Lower lobe of right lung (tissue), 2 donors: ENCODE measurements around the gene PIGN. TPM values are rescaled to one million over a fixed set of nuclear protein-coding genes. Genes with fewer than 3 reads are reported as not detected.

ENCODE experiments used
- ATAC-seq, 2 donors: fragments of 200-7000 bp; cut with Tn5 transposase; one replicate each; pipeline ENCODE4 v1.9.1; 2020 to 2022; ENCODE audit warnings: mild to moderate bottlenecking in 2 of 2, moderate library complexity in 2 of 2
- DNase-seq: peaks from one replicate; pipeline ENCODE4 v3.0.0-alpha.2; 2020
- H3K27ac ChIP-seq: fragments of 200-600 bp; one replicate; pipeline ENCODE4 v1.8.0; 2022
- H3K27me3 ChIP-seq: fragments of 200-600 bp; one replicate; pipeline ENCODE4 v1.8.0; 2022; ENCODE audit warnings: low read depth
- H3K36me3 ChIP-seq: fragments of 200-600 bp; one replicate; pipeline ENCODE4 v1.8.0; 2022; ENCODE audit warnings: mild to moderate bottlenecking
- H3K4me1 ChIP-seq: fragments of 200-600 bp; one replicate; pipeline ENCODE4 v1.8.0; 2022
- H3K4me3 ChIP-seq: fragments of 200-600 bp; one replicate; pipeline ENCODE4 v1.8.0; 2022; ENCODE audit warnings: mild to moderate bottlenecking
- H3K9me3 ChIP-seq: fragments of 200-600 bp; one replicate; pipeline ENCODE4 v1.8.0; 2022
- intact Hi-C: fragments of 100-400 bp; cut with DNase I; formaldehyde crosslinking; loops from one replicate; pipeline ENCODE4 v1.11.0; 2022
- total RNA-seq: library from RNA; stranded (reverse); fragmentation: NEBNext Ultra II Directional; extraction: Animal tissue kit (Norgen Biotek cat#: 25700); gene quantifications from one replicate; pipeline ENCODE4 v1.2.1, GENCODE V29; 2021
- TF ChIP-seq, protein P1 (sequence below): fragments of 200-600 bp; IDR thresholded peaks from one replicate; pipeline ENCODE4 v1.8.0; 2022; ENCODE audit warnings: antibody characterized with exemption, mild to moderate bottlenecking
- donor health status: DM: no; HTN: yes; CAD: no; lungs with severe emphysema.

PIGN gene
- total RNA-seq, 1 donor from 2014 or later = 25.9 TPM

DNA sequence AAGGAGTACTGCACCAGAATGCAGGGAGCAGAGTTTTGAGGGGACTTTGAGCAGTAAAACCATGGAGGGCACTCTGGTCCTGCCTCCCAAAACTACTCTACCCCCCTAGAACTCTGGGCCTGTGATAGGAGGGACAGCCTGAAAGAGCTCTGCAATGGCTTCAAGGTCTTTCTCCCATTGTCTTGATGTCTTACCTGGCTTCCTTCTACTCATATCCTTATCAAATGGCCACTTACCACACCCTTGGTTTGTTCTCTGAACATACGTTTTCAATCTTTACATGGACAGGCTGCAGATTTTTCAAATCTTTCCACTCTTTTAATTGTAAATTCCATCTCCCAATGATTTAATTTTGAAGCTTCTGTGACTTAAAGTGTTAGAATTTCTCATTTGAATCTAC is 27.9 kb upstream of the PIGN start:
- Histone ChIP-seq H3K27me3 (no peaks in the 10 kb centered on the region), H3K9me3 (no peaks in the 10 kb centered on the region), H3K4me1 (no peaks in the 10 kb centered on the region), H3K4me3 (no peak overlapping the region), H3K36me3 (peaks cover 29% of the 10 kb centered on the region), H3K27ac (no peak overlapping the region)
- intact Hi-C loops = no loop called here
- no peak for DNase-seq
- ATAC-seq = no peak
- TF ChIP-seq, protein P1, sequence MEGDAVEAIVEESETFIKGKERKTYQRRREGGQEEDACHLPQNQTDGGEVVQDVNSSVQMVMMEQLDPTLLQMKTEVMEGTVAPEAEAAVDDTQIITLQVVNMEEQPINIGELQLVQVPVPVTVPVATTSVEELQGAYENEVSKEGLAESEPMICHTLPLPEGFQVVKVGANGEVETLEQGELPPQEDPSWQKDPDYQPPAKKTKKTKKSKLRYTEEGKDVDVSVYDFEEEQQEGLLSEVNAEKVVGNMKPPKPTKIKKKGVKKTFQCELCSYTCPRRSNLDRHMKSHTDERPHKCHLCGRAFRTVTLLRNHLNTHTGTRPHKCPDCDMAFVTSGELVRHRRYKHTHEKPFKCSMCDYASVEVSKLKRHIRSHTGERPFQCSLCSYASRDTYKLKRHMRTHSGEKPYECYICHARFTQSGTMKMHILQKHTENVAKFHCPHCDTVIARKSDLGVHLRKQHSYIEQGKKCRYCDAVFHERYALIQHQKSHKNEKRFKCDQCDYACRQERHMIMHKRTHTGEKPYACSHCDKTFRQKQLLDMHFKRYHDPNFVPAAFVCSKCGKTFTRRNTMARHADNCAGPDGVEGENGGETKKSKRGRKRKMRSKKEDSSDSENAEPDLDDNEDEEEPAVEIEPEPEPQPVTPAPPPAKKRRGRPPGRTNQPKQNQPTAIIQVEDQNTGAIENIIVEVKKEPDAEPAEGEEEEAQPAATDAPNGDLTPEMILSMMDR = no peak

DNA sequence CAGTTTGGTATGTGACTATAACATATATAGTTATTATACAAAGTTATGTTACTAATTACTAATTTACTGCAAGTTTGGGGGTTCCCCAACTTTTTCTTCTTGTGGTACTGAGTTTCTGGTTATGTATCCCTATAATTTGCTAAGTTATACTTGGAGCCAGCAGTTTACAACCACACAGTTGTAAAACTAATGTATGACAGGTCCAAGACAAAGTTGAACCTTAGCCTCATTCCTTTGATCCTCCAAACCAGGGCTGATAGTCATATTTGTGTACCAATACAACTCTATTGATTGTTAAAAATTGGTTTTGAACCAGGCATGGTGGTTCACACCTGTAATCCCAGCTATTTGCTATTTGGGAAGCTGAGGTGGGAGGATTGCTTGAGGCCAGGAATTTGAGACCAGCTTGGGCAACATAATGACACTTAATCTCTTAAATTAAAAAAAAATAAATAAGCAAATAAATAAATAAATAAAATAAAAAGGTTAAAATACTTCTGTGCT is 24.5 kb upstream of the PIGN start:
- DNase-seq (no peak), ATAC-seq (no peak)
- peaks cover 29% of the 10 kb centered on the region for H3K36me3 ChIP-seq
- TF ChIP-seq, protein P1 = no peak
- no peaks in the 10 kb centered on the region for H3K9me3 ChIP-seq
- H3K4me1 ChIP-seq = no peaks in the 10 kb centered on the region
- no peak overlapping the region for H3K4me3 ChIP-seq
- no peaks in the 10 kb centered on the region for H3K27me3 ChIP-seq
- no peak overlapping the region for H3K27ac ChIP-seq
- intact Hi-C loops = no loop called here

DNA sequence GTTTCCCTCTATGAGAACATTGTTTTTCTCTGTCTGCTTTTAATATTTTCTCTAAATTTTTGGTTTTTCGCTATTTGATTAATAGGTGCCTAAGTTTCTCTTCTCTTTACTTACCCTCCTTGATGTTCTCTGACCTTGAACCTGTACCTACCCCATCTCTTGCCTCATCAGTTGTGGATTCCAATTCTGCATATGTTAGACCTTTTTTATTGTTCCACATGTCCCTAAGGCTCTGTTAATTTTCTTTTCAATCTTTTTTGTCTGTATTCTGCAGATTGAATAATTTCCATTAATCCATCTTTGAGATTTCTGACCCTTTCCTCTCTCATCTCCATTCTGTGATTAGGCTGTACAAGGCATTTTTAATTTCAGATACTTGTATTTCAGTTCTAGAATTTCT is 23.3 kb upstream of the PIGN start:
- TF ChIP-seq, protein P1 = no peak
- H3K36me3 ChIP-seq = peaks cover 29% of the 10 kb centered on the region
- ATAC-seq (no peak), DNase-seq (no peak)
- no peaks in the 10 kb centered on the region for H3K4me1 ChIP-seq
- no peaks in the 10 kb centered on the region for H3K27me3 ChIP-seq
- intact Hi-C loops = no loop called here
- H3K9me3 ChIP-seq = no peaks in the 10 kb centered on the region
- H3K4me3 ChIP-seq = no peak overlapping the region
- H3K27ac ChIP-seq = no peak overlapping the region

DNA sequence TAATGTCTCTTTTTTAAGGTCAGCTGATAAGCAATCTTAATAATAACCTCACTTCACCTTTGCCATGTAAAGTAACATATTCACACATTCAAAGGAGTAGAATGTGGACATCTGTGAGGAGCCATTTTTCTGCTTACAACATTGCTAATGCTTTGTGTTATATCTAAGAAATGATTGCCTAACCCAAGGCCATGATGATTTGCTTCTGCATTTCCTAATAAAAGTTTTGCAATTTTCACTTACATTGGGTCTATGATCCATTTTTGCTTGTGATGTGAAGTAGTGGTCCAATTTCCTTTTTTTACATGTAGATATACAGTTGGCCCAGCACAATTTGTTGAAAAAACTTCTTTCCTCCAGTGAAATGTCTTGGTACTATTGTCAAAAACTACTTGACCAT is 22.2 kb upstream of the PIGN start:
- peaks cover 21% of the 10 kb centered on the region for H3K36me3 ChIP-seq
- no peaks in the 10 kb centered on the region for H3K27me3 ChIP-seq
- TF ChIP-seq, protein P1 = no peak
- no peak overlapping the region for H3K4me3 ChIP-seq
- DNase-seq = no peak
- intact Hi-C loops = no loop called here
- peak in 1 of 2 donors; percentile 32 for ATAC-seq
- no peaks in the 10 kb centered on the region for H3K9me3 ChIP-seq
- no peaks in the 10 kb centered on the region for H3K4me1 ChIP-seq
- no peak overlapping the region for H3K27ac ChIP-seq

DNA sequence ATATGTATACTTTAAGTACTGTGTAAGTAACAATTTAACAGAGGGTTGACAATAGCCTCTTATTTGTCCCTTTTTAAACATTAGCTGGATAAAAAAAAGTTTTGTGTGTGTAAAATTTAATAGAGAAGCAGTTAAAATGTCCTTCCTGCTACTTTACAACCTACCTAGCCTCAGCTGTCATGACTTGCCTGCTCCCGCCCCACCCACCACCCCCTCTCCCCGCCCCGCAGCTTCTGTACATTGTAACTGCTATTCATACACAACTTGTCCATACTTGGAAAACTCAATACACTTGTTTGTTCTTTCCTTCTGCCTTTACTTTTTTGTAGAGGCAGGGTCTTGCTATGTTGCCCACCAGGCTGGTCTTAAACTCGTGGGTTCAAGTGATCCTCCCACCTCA is 19.7 kb upstream of the PIGN start:
- TF ChIP-seq, protein P1 = no peak
- Histone ChIP-seq H3K36me3 (peaks cover 4% of the 10 kb centered on the region), H3K4me1 (no peaks in the 10 kb centered on the region), H3K27me3 (no peaks in the 10 kb centered on the region), H3K4me3 (no peak overlapping the region), H3K27ac (no peak overlapping the region), H3K9me3 (no peaks in the 10 kb centered on the region)
- ATAC-seq = no peak
- DNase-seq = no peak
- intact Hi-C loops = no loop called here

DNA sequence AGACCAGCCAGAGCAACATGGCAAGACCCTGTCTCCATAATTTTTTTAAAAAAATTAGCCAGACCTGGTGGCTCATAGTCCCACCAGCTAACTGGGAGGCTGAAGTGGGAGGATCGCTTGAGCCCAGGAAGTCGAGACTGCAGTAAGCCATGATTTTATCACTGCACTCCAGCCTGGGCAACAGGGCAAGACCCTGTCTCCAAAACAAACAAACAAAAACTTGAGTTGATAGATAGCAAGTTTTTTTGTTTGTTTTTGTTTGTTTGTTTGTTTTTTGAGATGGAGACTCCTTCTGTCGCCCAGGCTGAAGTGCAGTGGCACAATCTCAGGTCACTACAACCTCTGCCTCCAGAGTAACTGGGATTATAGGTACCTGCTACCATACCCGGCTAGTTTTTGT is 19.0 kb upstream of the PIGN start:
- DNase-seq = no peak
- Histone ChIP-seq H3K4me1 (no peaks in the 10 kb centered on the region), H3K27ac (no peak overlapping the region), H3K9me3 (no peaks in the 10 kb centered on the region), H3K36me3 (no peaks in the 10 kb centered on the region), H3K27me3 (no peaks in the 10 kb centered on the region), H3K4me3 (no peak overlapping the region)
- ATAC-seq = no peak
- TF ChIP-seq, protein P1 = no peak
- intact Hi-C loops = no loop called here
